Ascending aorta (tissue), 2 donors: ENCODE results near the gene HIVEP3. TPM values are rescaled to one million over a fixed set of nuclear protein-coding genes. Genes with fewer than 3 reads are reported as not detected.

ENCODE experiments used
- DNase-seq, 2 donors: peaks; one replicate each; pipeline ENCODE4 v3.0.0-alpha.2; 2019; ENCODE audit warnings: low spot score in 2 of 2
- H3K27ac ChIP-seq, 2 donors: fragments of 200-600 bp; sonication (generic); one replicate each; pipeline ENCODE4 v1.5.1; 2016 to 2017; ENCODE audit warnings: mild to moderate bottlenecking in 1 of 2
- H3K27me3 ChIP-seq: fragments of 200-600 bp; sonication (generic); one replicate; pipeline ENCODE4 v1.5.1; 2017
- H3K36me3 ChIP-seq, 2 donors: fragments of 200-600 bp; sonication (generic); one replicate each; pipeline ENCODE4 v1.5.1; 2016
- H3K4me1 ChIP-seq, 2 donors: fragments of 200-600 bp; sonication (generic); one replicate each; pipeline ENCODE4 v1.5.1; 2016 to 2017; ENCODE audit warnings: mild to moderate bottlenecking in 1 of 2
- H3K4me3 ChIP-seq, 2 donors: fragments of 200-600 bp; sonication (generic); one replicate each; pipeline ENCODE4 v1.5.1; 2016 to 2017; ENCODE audit warnings: mild to moderate bottlenecking in 1 of 2
- H3K9me3 ChIP-seq, 2 donors: fragments of 200-600 bp; sonication (generic); one replicate each; pipeline ENCODE4 v1.5.1; 2016
- CTCF ChIP-seq, 3 experiments: fragments of 200-600 bp in 2 of 3; fragments of 450-650 bp in 1 of 3; sonication (generic) in 2 of 3; IDR thresholded peaks; one replicate each; pipeline ENCODE4 v1.5.1; 2016 to 2019; ENCODE audit warnings: antibody characterized with exemption in 3 of 3, mild to moderate bottlenecking in 1 of 3, moderate library complexity in 1 of 3
- intact Hi-C: fragments of 100-400 bp; cut with DNase I; formaldehyde crosslinking; loops from one replicate; pipeline ENCODE4 v1.15.1; 2023
- total RNA-seq: library from RNA; depleted of rRNA; stranded (reverse); fragments of >200 nt; gene quantifications from one replicate; pipeline ENCODE4 v1.1.0, GENCODE V29; 2016

Gene HIVEP3
- total RNA-seq, 1 donor from 2014 or later: 0.32 TPM

DNA sequence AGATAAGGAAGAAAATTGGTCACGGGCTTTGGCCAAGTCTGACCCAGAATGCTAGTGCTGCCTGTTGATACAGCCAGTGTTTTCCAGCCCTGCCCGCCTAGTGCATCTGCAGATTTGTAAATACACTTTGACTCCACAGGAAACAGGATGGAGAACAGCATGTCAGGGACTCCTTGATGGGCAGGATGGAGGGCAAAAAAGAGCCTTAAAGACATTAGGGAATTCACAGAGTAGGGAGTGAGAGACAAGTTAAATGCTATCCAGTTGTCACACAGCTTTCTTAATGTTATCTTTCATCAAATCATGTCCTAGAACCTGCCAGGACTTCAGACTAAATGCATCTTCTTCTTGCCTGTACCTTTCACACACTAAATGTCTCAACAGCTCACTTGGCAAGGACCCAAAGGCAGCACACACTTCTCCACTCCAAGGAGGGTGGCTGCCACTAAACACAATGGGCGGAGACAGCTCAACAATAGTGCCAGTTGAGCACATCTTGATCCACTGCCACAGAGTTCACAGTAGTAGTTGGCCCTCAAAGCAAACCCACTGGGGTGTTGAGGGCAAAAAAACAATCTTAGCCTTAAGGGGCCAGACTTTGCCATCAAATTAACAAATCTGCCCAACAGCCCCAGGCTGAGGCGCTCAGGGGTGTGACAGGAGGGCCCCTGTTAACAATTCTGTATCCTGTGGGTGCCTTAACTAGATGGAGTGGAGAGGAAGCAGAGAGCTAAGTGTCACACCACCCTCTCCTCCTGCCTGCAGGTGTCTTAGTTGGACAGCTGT lies 2.7 kb downstream of the HIVEP3 start:
- H3K27ac ChIP-seq: no peak overlapping the region
- H3K9me3 ChIP-seq: peaks cover 0 to 1% of the 10 kb centered on the region in 2 donors
- DNase-seq: no peak
- no peak overlapping the region for H3K4me3 ChIP-seq
- no peak for TF ChIP-seq CTCF (IDR thresholded peaks at IDR 0.05)
- H3K27me3 ChIP-seq: no peaks in the 10 kb centered on the region
- peaks cover 3 to 8% of the 10 kb centered on the region in 2 donors for H3K4me1 ChIP-seq
- no peaks in the 10 kb centered on the region for H3K36me3 ChIP-seq
- intact Hi-C loops: no loop called here

- intact Hi-C loops: no loop called here
- no peaks in the 10 kb centered on the region for H3K36me3 ChIP-seq
- peaks cover 3 to 8% of the 10 kb centered on the region in 2 donors for H3K4me1 ChIP-seq
- no peak overlapping the region for H3K4me3 ChIP-seq
- DNase-seq: no peak
- no peaks in the 10 kb centered on the region for H3K27me3 ChIP-seq
- peaks cover 0 to 8% of the 10 kb centered on the region in 2 donors for H3K9me3 ChIP-seq
- TF ChIP-seq CTCF (IDR thresholded peaks at IDR 0.05): no peak
- H3K27ac ChIP-seq: no peak overlapping the region
These were observed 4.2 kb downstream of the HIVEP3 start for GRCh38 chr1:41914516-41914915.

DNA sequence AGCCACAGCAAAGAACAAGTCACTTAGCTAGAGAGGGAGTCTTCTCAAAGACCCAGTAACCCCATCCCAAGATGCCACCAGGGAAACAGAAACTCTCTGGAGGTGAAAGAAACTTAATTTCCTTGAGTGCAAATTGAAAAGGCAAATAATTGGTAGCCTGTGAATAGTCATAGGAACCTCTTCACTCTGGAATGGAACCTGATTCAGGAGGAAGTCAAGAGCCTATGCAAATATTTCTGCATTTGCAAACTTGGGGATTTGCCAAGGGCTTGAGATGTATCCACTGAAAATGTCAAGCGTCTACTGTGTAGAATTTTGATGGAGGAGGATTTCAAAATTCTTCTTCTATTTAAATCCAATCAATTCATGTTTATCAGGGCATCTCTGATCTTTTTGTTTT lies 5.7 kb downstream of the HIVEP3 start:
- no peak overlapping the region for H3K4me3 ChIP-seq
- H3K9me3 ChIP-seq: peaks cover 0 to 8% of the 10 kb centered on the region in 2 donors
- H3K27me3 ChIP-seq: no peaks in the 10 kb centered on the region
- H3K36me3 ChIP-seq: no peaks in the 10 kb centered on the region
- no peak for TF ChIP-seq CTCF (IDR thresholded peaks at IDR 0.05)
- H3K4me1 ChIP-seq: peaks cover 0 to 8% of the 10 kb centered on the region in 2 donors
- intact Hi-C loops: no loop called here
- no peak for DNase-seq
- no peak overlapping the region for H3K27ac ChIP-seq

- Histone ChIP-seq H3K36me3 (no peaks in the 10 kb centered on the region), H3K4me3 (no peak overlapping the region), H3K27me3 (no peaks in the 10 kb centered on the region), H3K4me1 (no peaks in the 10 kb centered on the region), H3K9me3 (peaks cover 0 to 8% of the 10 kb centered on the region in 2 donors), H3K27ac (no peak overlapping the region)
- intact Hi-C loops: no loop called here
- no peak for TF ChIP-seq CTCF (IDR thresholded peaks at IDR 0.05)
- no peak for DNase-seq
These were observed 10.3 kb downstream of the HIVEP3 start for GRCh38 chr1:41908288-41908895.

DNA sequence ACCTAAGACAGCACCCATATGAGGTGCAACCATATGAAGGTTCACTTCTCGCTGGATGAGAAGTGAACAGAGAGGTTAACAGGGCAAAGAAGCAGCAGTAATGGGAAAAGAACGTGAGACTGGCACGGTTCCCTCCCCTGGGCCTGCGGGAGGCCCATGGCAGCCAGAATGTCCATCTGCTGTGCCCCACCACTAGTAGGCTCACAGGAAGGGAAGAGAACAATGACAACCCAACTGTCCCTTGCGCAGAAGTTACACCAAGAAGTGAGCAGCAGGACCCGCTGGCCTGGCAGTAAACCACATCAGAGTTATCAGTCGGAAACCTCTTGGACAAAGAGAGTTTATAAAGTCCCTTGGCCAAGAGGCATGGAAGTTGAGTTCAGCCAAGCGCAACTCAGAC lies 11.3 kb downstream of the HIVEP3 start:
- peaks cover 0 to 8% of the 10 kb centered on the region in 2 donors for H3K9me3 ChIP-seq
- no peak for DNase-seq
- H3K4me1 ChIP-seq: no peaks in the 10 kb centered on the region
- no peaks in the 10 kb centered on the region for H3K27me3 ChIP-seq
- no peak for TF ChIP-seq CTCF (IDR thresholded peaks at IDR 0.05)
- intact Hi-C loops: no loop called here
- no peak overlapping the region for H3K27ac ChIP-seq
- no peaks in the 10 kb centered on the region for H3K36me3 ChIP-seq
- no peak overlapping the region for H3K4me3 ChIP-seq
